A673 (cell line): Measurements from ENCODE around the gene CDYL2. TPM values are rescaled to one million over a fixed set of nuclear protein-coding genes. Genes with fewer than 3 reads are reported as not detected.
"Not testable (repeated sequence)": the region's sequence is repeated elsewhere in the genome, so short reads cannot be mapped to it uniquely, and the experiment has no call there.

Experiments used
- BruUV-seq: library from RNA; stranded (reverse); fragments of 400-500 nt; replicated peaks from 2 replicates; lab custom pipeline; 2021; lab: Mats Ljungman, UMichigan
- CTCF ChIA-PET: fragments of 300-600 bp; sonication (Branson Sonifier 250); formaldehyde crosslinking; loops from one replicate; lab custom pipeline; 2022; ENCODE audit warnings: antibody characterized with exemption; lab: Charles Lee
- POLR2A ChIA-PET: fragments of 300-600 bp; sonication (Branson Sonifier 250); formaldehyde crosslinking; loops from one replicate; lab custom pipeline; 2022; ENCODE audit warnings: antibody characterized with exemption; ENCODE audit not compliant: low non-redundant PET; lab: Charles Lee
- DNase-seq: peaks from one replicate; pipeline ENCODE4 v3.0.0-alpha.2; 2015; ENCODE audit warnings: low spot score
- H3K27ac ChIP-seq: fragments of 200-600 bp; sonication (generic); 2 replicates; pipeline ENCODE4 v1.5.1; 2016; ENCODE audit warnings: mixed run types, low read depth, mild to moderate bottlenecking, mixed read lengths, antibody characterized with exemption, low read length; ENCODE audit not compliant: poor library complexity, severe bottlenecking
- H3K27me3 ChIP-seq: fragments of 200-600 bp; sonication (generic); replicated peaks from 2 replicates; pipeline ENCODE4 v1.6.1; 2017; ENCODE audit warnings: mixed run types, low read depth, mild to moderate bottlenecking, mixed read lengths, antibody characterized with exemption, low read length; ENCODE audit not compliant: insufficient read depth, poor library complexity
- H3K36me3 ChIP-seq: fragments of 200-600 bp; sonication (generic); 2 replicates; pipeline ENCODE4 v1.6.1; 2016; ENCODE audit warnings: mixed run types, mild to moderate bottlenecking, mixed read lengths, antibody characterized with exemption, low read length; ENCODE audit not compliant: insufficient read depth, poor library complexity, severe bottlenecking
- H3K4me1 ChIP-seq: fragments of 200-600 bp; sonication (generic); 2 replicates; pipeline ENCODE4 v1.6.1; 2017; ENCODE audit warnings: mixed run types, mild to moderate bottlenecking, mixed read lengths, antibody characterized with exemption, low read length; ENCODE audit not compliant: insufficient read depth, poor library complexity, severe bottlenecking
- H3K4me3 ChIP-seq: fragments of 200-600 bp; sonication (generic); 2 replicates; pipeline ENCODE4 v1.5.1; 2016; ENCODE audit warnings: low read depth, mixed run types, mild to moderate bottlenecking, mixed read lengths, low read length; ENCODE audit not compliant: poor library complexity, severe bottlenecking
- H3K9me3 ChIP-seq: fragments of 200-600 bp; sonication (generic); 2 replicates; pipeline ENCODE4 v1.6.1; 2016; ENCODE audit warnings: mixed run types, low read depth, mild to moderate bottlenecking, mixed read lengths, antibody characterized with exemption, low read length; ENCODE audit not compliant: poor library complexity, severe bottlenecking
- CTCF ChIP-seq: fragments of 300-800, 200-600 bp; sonication (generic); conservative IDR thresholded peaks from 2 replicates; pipeline ENCODE4 v1.5.1; 2017; ENCODE audit warnings: low read depth, mild to moderate bottlenecking, antibody characterized with exemption, low read length, moderate library complexity, mixed read lengths
- EZH2 ChIP-seq: fragments of 200-600 bp; sonication (generic); IDR thresholded peaks from 2 replicates; pipeline ENCODE4 v1.6.1; 2017; ENCODE audit warnings: borderline replicate concordance, low read depth, mild to moderate bottlenecking, mixed read lengths, antibody characterized with exemption, low read length; ENCODE audit not compliant: poor library complexity, severe bottlenecking
- intact Hi-C: fragments of 100-400 bp; cut with micrococcal nuclease; formaldehyde crosslinking; loops from one replicate; pipeline ENCODE4 v1.10.0; 2022; ENCODE audit not compliant: unreplicated experiment
- total RNA-seq: library from RNA; stranded (reverse); gene quantifications from 2 replicates; pipeline ENCODE4 v1.2.3, GENCODE V29; 2021

Gene CDYL2
- total RNA-seq, 1 experiment from 2014 or later, result 0.64 TPM

DNA sequence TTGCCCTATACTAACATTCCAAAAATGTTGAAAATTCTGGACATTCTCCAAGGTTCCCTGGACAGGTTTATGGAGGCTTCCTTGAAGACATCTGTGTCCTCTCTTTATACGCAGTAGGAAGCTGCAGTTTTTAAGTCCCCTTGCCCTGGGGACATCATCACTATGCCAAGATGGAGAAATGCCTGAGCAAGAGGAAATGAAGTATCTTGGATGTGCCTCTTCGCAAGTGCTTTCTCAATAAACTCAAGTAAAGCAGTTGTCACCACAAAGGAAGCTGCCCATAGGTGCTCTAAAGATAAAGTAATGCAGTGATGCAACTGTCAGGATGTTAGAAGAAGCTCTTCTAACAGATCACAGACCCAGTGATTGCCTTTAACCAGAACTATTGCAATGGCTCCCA, 71.0 kb downstream of the CDYL2 start:
- POLR2A ChIA-PET, result no interaction called here
- CTCF ChIA-PET, result no interaction called here
- Histone ChIP-seq H3K27me3 (peaks cover 6% of the 10 kb centered on the region), H3K9me3 (no peaks in the 10 kb centered on the region), H3K36me3 (no peaks in the 10 kb centered on the region), H3K27ac (no peak overlapping the region), H3K4me3 (no peak overlapping the region), H3K4me1 (no peaks in the 10 kb centered on the region)
- TF ChIP-seq CTCF, result no peak
- no peak for TF ChIP-seq EZH2
- no TSS peak for BruUV-seq
- no peak for DNase-seq
- intact Hi-C loops, result no loop called here

- intact Hi-C loops, result no loop called here
- CTCF ChIA-PET, result no interaction called here
- Histone ChIP-seq H3K27me3 (peaks cover 6% of the 10 kb centered on the region), H3K9me3 (no peaks in the 10 kb centered on the region), H3K36me3 (no peaks in the 10 kb centered on the region), H3K27ac (no peak overlapping the region), H3K4me3 (no peak overlapping the region), H3K4me1 (no peaks in the 10 kb centered on the region)
- no peak for DNase-seq
- POLR2A ChIA-PET, result no interaction called here
- no peak for TF ChIP-seq EZH2
- no peak for TF ChIP-seq CTCF
- no TSS peak for BruUV-seq
Measured at GRCh38 chr16:80731915-80732314, 72.5 kb downstream of the CDYL2 start.

DNA sequence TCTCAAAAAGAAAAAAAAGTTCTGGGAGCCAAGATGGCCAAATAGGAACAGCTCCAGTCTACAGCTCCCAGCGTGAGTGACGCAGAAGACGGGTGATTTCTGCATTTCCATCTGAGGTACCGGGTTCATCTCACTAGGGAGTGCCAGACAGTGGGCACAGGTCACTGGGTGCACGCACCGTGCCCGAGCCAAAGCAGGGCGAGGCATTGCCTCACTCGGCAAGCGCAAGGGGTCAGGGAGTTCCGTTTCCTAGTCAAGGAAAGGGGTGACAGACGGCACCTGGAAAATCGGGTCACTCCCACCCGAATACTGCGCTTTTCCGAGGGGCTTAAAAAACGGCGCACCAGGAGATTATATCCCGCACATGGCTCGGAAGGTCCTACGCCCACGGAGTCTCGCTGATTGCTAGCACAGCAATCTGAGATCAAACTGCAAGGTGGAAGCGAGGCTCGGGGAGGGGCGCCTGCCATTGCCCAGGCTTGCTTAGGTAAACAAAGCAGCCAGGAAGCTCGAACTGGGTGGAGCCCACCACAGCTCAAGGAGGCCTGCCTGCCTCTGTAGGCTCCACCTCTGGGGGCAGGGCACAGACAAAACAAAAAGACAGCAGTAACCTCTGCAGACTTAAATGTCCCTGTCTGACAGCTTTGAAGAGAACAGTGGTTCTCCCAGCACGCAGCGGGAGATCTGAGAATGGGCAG, 77.2 kb downstream of the CDYL2 start:
- H3K27me3 ChIP-seq, intact Hi-C loops, CTCF ChIA-PET, H3K9me3 ChIP-seq, H3K27ac ChIP-seq, H3K4me3 ChIP-seq, POLR2A ChIA-PET, BruUV-seq, DNase-seq, H3K4me1 ChIP-seq, H3K36me3 ChIP-seq: not testable (repeated sequence)
